ENCODE data around the gene PKNOX2.

PKNOX2 gene

GRCh38 chr11:125284245-125284850, 119.8 kb downstream of the PKNOX2 start:
- no peak for TF ChIP-seq GATA1 (IDR thresholded peaks at IDR 0.05; ENCODE audit: low read depth, low read length)
- TF ChIP-seq POLR2A (IDR thresholded peaks at IDR 0.05; ENCODE audit: low read length) = no peak
- DNase-seq = no peak

- no peak for DNase-seq
- TF ChIP-seq GATA1 (IDR thresholded peaks at IDR 0.05; ENCODE audit: low read depth, low read length) (no peak), POLR2A (IDR thresholded peaks at IDR 0.05; ENCODE audit: low read length) (no peak)
These were observed 121.3 kb downstream of the PKNOX2 start for GRCh38 chr11:125285844-125286243.

- TF ChIP-seq GATA1 (IDR thresholded peaks at IDR 0.05; ENCODE audit: low read depth, low read length) (no peak), POLR2A (IDR thresholded peaks at IDR 0.05; ENCODE audit: low read length) (no peak)
These were observed 121.9 kb downstream of the PKNOX2 start for GRCh38 chr11:125286486-125286885.

GRCh38 chr11:125287491-125288210, 123.1 kb downstream of the PKNOX2 start:
- TF ChIP-seq GATA1 (IDR thresholded peaks at IDR 0.05; ENCODE audit: low read depth, low read length) = no peak
- TF ChIP-seq POLR2A (IDR thresholded peaks at IDR 0.05; ENCODE audit: low read length) = no peak
- no peak for DNase-seq

More at GRCh38 chr11:125286486-125286885, 121.9 kb downstream of the PKNOX2 start:
- no peak for DNase-seq

- TF ChIP-seq GATA1 (IDR thresholded peaks at IDR 0.05; ENCODE audit: low read depth, low read length) = no peak
- TF ChIP-seq POLR2A (IDR thresholded peaks at IDR 0.05; ENCODE audit: low read length) = no peak
- DNase-seq = no peak
These were observed 125.0 kb downstream of the PKNOX2 start for GRCh38 chr11:125289419-125290098.

GRCh38 chr11:125290263-125290662, 125.7 kb downstream of the PKNOX2 start:
- TF ChIP-seq GATA1 (IDR thresholded peaks at IDR 0.05; ENCODE audit: low read depth, low read length) (no peak), POLR2A (IDR thresholded peaks at IDR 0.05; ENCODE audit: low read length) (no peak)
- no peak for DNase-seq

GRCh38 chr11:125292100-125292499, 127.5 kb downstream of the PKNOX2 start:
- TF ChIP-seq POLR2A (IDR thresholded peaks at IDR 0.05; ENCODE audit: low read length) (no peak), GATA1 (IDR thresholded peaks at IDR 0.05; ENCODE audit: low read depth, low read length) (no peak)
- DNase-seq = no peak

- DNase-seq = no peak
- no peak for TF ChIP-seq GATA1 (IDR thresholded peaks at IDR 0.05; ENCODE audit: low read depth, low read length)
- TF ChIP-seq POLR2A (IDR thresholded peaks at IDR 0.05; ENCODE audit: low read length) = no peak
These were observed 129.0 kb downstream of the PKNOX2 start for GRCh38 chr11:125293596-125293995.

- no peak for TF ChIP-seq POLR2A (IDR thresholded peaks at IDR 0.05; ENCODE audit: low read length)
- TF ChIP-seq GATA1 (IDR thresholded peaks at IDR 0.05; ENCODE audit: low read depth, low read length) = no peak
- no peak for DNase-seq
These were observed 131.4 kb downstream of the PKNOX2 start for GRCh38 chr11:125295931-125296330.

GRCh38 chr11:125297346-125297915, 132.9 kb downstream of the PKNOX2 start:
- TF ChIP-seq GATA1 (IDR thresholded peaks at IDR 0.05; ENCODE audit: low read depth, low read length) (no peak), POLR2A (IDR thresholded peaks at IDR 0.05; ENCODE audit: low read length) (no peak)
- no peak for DNase-seq

GRCh38 chr11:125299061-125299615, 134.6 kb downstream of the PKNOX2 start:
- TF ChIP-seq GATA1 (IDR thresholded peaks at IDR 0.05; ENCODE audit: low read depth, low read length) (no peak), POLR2A (IDR thresholded peaks at IDR 0.05; ENCODE audit: low read length) (no peak)
- DNase-seq = no peak

GRCh38 chr11:125299821-125300220, 135.3 kb downstream of the PKNOX2 start:
- TF ChIP-seq POLR2A (IDR thresholded peaks at IDR 0.05; ENCODE audit: low read length) (no peak), GATA1 (IDR thresholded peaks at IDR 0.05; ENCODE audit: low read depth, low read length) (no peak)
- DNase-seq = no peak

- DNase-seq = no peak
- TF ChIP-seq POLR2A (IDR thresholded peaks at IDR 0.05; ENCODE audit: low read length) (no peak), GATA1 (IDR thresholded peaks at IDR 0.05; ENCODE audit: low read depth, low read length) (no peak)
These were observed 136.3 kb downstream of the PKNOX2 start for GRCh38 chr11:125300791-125301218.

GRCh38 chr11:125301346-125301745, 136.8 kb downstream of the PKNOX2 start:
- TF ChIP-seq POLR2A (IDR thresholded peaks at IDR 0.05; ENCODE audit: low read length) (no peak), GATA1 (IDR thresholded peaks at IDR 0.05; ENCODE audit: low read depth, low read length) (no peak)
- DNase-seq = no peak
